C1 segment of cervical spinal cord (tissue), 14 donors: ENCODE data around the gene COL8A2.

Experiments used
- DNase-seq, 14 donors: peaks; one replicate each; lab custom pipeline; 2025; lab: John Stamatoyannopoulos, UW

Gene COL8A2

DNA sequence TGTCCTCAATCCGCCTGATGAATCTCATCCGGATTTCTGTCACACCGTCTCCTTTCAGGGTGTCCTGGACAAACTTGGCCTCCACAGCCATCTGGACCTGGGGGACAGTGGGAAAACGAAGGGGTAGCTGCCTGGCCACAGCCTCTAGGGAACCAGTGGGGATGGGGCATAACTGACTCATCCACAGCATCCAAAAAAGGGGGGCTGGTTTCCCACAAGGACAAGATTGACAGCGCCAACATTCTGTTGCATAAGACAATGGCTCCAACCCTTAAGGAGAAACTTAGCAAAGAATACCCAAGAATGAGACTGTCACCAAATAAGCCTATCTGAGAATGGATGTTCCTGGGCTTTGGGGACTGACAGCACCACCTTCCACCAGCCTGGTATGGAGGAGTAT, 12.2 kb upstream of the COL8A2 start:
- peak in 1 of 14 donors; percentile 34 for DNase-seq

DNA sequence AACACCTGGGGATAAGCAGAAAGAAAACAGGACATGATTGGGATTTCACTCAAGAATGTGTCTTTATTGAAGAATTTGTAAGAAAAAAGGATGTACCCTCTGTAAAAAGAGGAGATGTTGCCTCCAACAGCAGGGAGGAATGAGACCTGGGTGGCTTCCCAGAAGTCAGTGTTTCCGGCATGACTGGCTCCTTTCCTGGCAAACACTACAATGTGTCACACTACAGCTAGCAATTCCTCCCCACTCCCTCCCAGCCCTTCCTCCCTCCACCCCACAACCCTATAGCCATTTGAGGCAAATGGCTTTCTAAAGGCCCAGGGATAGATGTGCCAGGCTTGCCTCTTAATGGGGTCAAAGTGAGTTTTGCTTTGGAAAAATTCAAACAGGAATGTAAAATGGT, 11.5 kb upstream of the COL8A2 start:
- DNase-seq, result peak in 7 of 14 donors; percentile 14 to 66 (median 27)

DNA sequence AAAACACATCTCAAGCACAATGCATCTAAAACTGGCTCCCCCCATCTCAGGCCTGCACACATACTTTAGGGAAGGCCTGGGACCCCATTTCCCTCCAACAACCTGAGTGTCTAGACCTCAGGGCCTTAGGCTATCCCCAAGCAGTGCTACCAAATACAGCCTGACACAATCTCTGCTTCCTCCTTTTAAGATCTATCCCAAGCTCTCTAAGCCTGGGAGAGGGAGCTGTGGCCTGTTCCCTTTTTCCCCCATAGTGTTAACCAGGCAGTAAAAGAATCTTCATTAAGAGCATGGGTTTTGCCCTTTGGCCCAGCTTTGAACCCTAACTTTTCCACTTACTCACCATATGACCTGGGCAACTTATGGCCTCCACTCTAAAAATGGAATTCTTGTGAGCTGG, 10.8 kb upstream of the COL8A2 start:
- no peak for DNase-seq

DNA sequence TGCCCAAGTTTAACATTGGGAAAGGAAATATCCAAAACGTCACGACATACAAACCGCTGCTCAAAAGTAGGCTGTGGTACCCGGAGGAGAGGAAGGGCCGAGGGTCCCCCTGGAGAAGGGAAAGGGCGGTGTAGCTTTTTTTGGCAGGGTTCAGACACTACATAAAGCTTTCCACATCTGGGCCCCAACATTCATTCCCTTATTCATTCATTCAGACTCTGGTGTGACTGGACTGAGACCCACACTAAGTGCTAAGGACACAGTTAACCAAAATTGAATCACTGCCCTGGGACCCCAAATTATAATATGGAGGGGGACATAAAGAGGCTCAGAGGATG, 10.3 kb upstream of the COL8A2 start:
- no peak for DNase-seq

DNA sequence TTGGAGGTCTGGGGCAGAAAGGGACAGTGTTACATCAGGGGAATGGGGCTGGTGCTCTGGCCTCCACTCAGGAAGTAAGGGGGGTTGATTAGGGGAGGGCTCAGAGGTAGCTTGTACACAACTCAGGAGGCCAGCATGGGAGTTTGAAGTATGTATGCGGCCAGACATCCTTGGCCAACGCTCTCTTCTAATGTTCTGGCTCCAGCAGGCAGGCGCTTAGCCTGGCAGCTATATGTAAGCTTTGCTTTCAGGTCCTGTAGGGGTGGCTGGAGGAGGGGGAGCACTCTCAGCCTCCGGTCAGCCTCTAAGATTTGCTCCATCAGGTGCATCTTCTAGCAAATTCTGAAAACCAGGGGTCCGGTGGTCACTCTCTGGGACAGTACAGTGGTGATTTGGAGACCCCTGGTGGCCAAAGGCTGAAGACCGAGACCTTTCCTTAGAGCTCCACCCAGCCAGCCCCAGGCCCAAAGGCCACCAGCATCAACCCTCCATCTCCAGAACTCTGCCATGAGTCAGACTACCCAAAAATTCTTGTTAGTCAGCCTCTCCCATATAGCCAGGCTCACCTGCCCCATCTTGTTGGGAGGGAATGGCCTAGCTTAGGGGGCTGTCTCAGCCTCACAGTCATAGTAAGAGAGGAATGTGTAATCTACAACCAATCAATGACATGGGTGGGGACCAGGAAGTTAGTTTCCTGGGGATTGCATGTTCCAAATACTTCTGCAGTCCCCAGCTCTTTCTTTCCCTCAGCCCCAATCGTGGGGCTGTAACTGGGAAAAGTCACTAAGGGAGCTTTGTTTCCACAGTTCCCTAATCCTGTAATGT, 9.7 kb upstream of the COL8A2 start:
- DNase-seq, result peak in 10 of 14 donors; percentile 31 to 71 (median 38)

DNA sequence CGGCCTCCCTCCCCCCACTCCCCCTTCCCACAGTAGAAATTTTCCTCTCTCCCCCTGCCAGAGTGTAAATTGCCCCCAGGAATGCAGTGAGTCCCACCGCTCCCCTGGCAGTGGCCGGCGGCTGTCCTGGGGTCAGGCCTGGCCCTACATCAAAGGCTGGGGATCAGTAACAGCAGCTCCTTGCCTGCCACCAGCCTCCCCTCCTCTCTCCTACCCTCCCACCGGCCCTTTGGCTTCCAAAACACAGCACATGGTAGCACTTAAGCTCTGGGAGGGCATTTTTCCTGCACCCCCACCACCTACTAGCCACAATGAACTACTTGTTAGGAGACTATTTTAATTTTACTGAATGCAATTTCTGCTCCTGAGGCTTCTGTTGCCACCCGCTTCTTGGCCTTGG, 9.0 kb upstream of the COL8A2 start:
- DNase-seq, result no peak

DNA sequence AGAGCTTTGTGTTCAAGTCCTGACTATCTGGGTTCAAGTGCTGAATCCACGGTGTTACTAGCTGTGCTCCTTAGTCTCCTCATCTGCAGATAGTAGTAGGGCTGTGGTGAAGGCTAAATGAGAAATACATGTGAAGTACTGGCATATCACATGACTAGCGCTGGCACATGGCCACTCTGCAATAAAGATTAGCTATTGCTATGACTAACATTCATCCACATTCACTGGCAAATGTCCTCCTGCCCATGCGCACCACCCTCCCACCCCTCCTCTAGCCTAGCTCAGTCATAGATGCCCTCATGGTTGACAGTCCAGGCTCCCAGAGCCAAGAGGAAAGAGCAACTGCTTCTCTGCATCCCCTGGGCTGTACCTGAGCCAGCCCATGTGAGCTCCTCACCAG, 8.5 kb upstream of the COL8A2 start:
- DNase-seq, result no peak

DNA sequence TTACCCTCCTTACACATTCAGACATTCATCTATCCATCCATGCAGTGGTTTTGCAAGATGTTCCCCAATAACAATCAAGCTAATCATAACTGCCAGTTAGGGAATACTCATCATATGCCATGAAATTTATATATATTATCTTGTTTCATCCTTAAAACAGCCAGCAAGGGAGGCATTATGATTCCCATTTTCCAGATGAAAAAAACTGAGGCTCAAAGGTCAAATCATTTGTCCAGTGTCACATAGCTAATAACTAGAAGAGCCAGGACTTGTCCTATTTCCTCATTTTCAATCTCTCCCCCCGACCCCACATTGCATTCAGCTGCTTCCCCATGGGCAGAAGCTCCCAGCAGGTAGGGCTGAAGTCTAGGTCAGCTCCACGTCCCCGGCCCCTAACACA, 7.0 kb upstream of the COL8A2 start:
- no peak for DNase-seq

DNA sequence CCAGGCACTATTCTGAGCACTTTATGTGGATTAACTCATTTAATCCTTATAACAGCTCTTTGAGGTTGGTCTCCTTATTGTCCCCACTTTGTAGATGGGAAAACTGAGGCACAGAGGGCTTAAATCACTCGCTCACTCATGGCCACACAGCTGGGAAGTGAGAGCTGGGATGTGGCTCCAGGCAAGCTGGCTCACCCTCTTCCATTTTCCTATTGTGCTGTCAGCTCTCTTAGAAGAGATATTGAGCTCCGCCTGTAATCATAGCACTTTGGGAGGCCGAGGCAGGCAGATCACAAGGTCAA, 3.8 kb upstream of the COL8A2 start:
- DNase-seq, result no peak

DNA sequence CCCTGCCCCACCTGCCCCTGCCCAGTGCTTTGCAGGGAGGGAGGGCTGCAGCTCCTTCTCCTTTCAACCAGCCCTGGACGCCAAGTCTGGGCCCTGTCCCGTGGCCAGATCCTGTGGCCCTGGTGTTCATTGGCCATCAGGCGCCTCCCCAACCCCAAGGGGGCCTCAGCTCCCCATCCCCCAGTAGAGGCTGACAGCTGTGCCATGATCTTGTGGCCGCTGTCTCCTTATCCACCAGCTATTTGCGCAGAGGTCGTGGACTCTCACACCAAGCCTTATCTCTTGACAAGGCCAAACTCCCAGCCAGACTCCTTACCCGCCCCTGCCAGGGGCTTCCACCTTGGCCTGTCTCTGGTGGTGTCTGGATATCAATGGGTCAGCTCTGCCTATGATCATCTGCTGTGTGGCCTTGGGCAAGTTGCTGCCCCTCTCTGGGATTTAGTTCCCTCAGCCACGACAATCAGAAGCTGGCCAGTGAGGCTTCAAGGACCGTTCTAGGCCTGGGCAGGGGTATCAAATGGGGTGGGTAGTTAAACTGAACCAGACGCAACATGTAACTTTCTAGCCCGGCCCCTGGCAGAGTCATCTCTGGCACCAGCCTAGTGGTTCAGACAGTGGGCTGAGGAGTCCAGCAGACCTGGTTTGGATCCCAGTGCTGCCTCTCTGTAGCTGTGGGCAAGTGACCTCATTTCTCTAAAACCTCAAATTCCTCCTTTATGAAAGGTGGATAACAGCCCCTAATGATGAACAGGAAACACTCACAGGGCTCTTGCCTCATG, 3.3 kb upstream of the COL8A2 start:
- no peak for DNase-seq

DNA sequence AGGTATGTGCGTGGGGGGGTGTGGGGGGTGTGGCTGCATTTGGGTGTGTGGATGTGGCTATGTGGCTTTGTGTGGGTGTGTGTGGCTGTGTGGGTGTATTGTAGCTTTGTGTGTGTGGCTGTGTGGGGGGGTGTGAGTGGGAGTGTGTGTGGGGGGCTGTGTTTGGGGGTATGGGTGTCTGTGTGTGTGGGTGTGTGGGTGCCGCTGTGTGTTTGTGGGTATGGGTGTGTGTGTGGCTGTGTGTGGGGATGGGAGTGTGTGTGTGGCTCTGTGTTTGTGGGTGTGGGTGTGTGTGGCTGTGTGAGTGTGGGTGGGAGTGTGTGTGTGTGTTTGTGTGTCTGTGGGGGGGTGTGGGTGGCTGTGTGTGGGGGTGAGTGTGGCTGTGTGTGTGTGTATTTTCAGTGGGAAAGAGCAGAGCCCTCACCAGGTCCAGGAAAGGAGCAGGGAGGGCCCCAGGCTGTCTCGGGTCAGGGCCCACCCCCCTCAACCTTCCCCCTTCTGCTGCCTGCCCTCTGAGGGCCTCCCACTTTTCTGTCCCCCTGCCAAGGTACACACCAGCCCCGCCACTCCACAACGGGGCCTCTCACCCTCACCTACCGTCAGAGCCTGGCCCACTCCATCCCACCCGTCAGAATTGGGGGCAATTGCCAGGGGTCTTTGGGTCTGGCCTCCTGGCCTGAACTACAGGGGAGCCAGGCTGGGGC, 1.9 kb upstream of the COL8A2 start:
- DNase-seq, result no peak

DNA sequence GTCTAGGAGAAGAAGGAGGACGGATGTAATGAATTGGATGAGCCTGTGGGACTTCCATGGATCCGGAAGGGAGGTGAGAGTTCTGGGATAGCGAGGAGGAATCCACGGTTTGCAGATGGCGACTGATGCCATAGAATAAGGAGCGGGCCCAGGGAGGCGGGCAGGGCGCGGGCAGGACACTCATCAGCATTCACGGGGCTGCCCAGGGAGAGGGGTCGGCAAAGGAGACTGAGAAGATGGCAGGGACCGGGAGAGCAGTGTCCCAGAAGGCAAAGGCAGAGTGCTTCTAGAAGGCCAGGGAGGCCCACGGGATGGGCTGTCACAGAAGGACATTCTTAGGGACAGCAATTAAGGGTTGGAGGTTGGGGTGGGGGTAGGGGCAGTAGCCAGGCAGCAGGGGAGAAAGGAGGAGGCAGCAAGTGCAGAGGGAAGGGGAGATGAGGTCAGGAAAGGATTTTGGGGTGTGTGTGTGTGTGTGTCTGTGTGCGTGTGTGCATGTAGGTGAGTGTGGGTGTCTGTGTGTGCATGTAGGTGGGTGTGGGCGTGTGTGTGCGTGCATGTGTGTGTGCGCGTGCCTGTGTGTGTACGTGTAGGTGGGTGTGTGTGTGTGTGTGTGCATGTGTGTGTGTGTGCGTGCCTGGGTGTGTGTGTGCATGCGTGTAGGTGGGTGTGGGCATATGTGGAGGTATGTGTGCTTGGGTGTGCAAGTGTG, 1.1 kb upstream of the COL8A2 start:
- no peak for DNase-seq

DNA sequence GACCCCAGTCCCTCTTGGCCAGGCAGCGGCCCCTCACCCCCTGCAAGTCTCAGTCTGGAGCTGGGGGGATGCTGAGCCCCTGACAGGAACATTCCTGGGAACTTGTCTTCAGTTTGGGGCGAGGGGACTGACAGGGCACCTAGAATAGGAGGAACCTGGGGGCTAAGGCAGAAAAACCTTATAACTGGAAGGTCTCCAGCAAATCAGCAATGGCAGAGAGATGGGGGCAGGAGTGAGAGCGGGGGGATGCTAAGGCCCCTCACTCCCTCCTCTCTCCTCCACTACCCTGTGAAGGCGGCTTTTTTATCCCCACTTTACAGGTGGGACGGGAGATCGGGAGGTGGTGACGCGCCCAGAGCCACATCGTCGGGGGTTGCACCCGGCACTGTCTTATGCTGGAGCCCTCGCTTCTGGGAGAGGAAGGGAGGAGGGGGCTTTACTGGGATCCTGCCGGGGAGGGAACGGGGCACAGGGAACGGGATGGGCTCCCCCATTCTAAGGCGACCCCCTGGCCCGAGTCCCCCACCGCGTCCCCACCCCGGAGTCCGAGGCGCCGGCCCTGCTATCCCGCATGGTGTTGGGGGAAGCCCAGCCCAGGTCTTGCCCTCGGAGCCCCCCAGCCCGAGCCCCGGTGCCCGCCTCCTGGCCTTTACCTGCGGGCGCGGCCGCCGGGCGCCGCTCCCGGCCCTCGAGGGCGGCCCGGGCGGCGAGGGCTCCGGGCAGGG, 456 bp downstream of the COL8A2 start:
- DNase-seq, result no peak

DNA sequence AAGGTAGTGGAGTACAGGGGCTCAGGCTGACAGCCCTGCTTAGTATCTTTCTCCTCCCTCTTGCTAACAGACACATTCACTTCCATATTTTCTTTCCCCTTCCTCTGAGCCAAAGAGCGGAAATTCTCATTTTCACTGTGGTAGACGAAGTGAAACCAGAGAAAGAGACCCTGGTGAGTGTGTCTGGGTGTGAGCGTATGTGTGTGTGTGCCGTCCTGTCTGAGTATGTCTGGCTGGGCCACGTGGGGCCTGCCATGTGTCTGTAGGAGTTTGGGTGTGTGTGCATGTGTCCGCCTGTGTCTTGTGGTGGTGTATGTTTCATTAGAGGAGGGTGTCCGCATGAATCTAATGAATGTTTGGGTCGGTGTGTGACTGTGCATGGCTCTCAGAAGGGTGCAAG, 1.7 kb downstream of the COL8A2 start:
- DNase-seq, result peak in 7 of 14 donors; percentile 19 to 43 (median 33)

DNA sequence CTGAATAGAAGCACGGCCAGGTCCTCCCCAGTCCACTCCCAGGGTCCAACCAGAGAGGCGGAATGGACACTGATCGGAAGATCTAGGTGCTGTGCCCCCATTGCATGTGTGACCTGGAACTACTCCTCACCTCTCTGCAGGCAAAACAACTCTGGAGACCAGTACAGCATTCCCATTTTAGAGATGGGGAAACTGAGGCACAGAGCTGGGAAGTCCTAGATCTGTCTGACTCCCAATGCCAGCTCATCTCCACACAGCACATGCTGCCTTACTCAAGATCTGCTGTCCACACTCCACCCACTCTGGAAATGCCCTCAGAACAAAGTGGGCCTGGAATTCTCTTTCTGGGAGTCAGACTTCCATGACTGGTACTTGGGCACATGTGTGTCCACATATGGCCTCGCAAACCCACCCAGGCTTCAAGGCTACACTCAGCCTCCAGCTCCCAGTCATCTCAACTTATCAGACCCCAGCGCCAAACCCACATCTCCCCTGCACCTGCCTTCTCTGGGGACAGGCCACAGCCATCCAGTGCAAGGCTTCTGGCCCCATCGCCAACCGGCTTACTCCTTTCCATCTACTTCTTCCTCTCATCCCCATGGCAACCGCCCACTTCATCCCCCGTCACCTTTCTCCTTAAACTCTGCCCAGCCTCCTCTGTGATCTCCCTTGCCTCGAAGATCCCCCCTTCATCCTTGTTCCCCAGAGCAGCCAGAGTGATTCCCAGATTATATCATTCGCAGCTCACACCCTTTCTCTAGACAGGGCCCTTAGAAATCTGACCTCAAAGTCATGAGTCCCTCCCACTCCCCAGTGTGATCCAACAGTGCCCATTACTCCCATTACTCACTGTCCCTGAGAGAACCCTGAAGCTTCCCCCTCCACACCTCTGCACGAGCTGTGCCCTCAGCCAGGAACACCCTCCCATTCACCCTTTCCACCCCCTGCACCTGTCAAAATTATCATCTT, 2.7 kb downstream of the COL8A2 start:
- DNase-seq, result no peak

DNA sequence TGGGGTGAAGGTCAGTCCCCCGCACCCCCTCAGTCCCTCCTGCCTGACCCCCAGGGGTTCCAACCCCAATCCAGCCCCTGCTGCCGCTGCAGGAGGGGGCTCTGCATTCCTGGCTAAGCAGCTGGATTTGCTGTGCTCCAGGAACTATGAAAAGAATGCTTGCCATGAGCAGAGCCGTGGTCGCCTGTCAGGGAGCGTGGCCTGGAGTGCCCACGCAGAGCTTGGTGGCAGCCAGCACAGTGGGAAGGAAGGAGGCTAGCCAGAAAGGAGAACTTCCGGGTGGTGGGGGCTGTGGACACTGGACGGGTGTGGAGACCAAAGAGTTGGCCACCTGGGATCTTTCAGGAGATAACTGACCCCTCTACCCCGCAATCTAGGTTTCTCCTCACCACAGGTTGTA, 5.6 kb downstream of the COL8A2 start:
- no peak for DNase-seq

DNA sequence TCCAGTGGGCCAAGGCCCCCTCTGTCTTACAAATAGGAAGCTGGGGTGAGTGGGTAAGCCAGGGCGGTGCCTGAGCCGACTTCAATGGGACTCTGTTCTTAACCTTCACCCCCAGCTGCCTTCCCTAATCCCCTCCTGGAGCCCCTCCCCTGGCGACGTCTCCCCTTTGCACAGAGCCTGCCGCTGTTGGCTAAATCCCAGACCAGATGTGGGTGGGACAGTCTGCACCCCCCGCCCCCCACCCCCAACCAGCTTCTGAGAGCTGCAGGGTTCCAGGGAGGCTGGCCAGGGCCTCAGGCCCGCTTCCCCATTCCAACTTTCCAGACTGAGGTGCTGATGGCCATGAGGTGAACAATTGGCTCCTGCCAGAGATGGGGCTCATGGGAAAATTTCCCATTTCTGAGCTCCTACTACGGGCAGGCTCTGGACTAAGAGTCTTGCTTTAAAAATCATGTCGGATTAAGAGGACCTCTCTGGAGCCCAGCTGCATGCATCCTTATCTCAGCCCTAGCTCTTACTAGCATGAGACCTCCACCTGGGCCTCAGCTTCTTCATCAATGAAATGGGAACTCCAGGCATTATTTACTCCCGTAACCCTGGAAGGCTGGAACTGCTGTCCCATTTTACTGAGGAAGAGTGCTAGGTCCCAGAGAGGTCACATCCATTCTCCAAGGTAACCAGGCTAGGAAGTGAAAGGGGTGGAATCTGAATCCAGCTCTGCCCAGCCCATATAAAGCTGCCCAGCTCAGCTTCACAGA, 6.4 kb downstream of the COL8A2 start:
- DNase-seq, result no peak

DNA sequence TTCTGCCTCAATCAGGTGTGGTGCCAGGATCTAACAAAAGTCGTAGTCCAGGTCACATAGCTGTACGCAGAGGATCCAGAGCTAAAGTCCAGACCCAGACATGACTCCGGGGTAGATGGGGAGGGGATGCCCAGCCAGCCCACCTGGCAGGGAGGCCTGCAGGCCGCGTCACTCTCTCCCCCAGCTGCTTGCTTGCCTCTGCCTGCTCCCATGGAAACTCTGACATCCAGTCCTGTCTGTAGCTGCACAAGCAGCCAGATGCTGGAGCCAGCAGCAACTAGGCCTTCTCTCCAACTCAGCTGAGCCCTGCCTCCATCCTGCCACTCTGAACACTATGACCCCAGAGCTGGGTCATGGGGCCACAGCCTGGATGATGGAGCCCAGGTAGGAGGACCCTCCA, 8.1 kb downstream of the COL8A2 start:
- DNase-seq, result peak in 3 of 14 donors; percentile 15 to 19 (median 16)

DNA sequence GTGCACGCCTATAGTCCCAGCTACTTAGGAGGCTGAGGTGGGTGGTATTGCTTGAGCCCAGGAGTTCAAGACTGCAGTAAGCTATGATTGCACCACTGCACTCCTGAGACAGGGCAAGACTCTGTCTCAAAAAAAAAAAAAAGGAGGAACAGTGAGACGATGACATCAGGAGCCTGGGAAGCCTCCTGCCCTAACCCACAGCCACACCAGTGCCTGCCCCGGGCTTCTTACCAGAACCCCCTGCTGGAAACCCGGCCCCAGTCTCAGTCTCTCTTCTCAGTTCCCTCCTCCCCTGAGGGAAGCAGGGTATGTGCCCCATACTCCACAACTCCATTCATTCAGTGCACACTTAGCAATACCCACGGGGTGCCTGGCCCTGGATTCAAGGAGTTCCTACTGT, 9.1 kb downstream of the COL8A2 start:
- DNase-seq, result no peak
